HUES6 (cell line): Measurements from ENCODE around the gene CDADC1.
"Not testable (repeated sequence)": the region's sequence is repeated elsewhere in the genome, so short reads cannot be mapped to it uniquely, and the experiment has no call there.

Experiments used
- H3K27ac ChIP-seq: 2 replicates; pipeline ENCODE4 v1.7.0; 2013; ENCODE audit warnings: low read depth, mild to moderate bottlenecking, low read length, inconsistent platforms
- H3K27me3 ChIP-seq: 2 replicates; pipeline ENCODE4 v1.6.1; 2013; ENCODE audit warnings: low read length; ENCODE audit not compliant: control insufficient read depth, insufficient read depth
- H3K36me3 ChIP-seq: 2 replicates; pipeline ENCODE4 v1.6.1; 2013; ENCODE audit warnings: low read length; ENCODE audit not compliant: control insufficient read depth, insufficient read depth
- H3K4me1 ChIP-seq: 2 replicates; pipeline ENCODE4 v1.6.1; 2013; ENCODE audit warnings: low read length; ENCODE audit not compliant: control insufficient read depth, insufficient read depth
- H3K4me3 ChIP-seq: 2 replicates; pipeline ENCODE4 v1.5.1; 2013; ENCODE audit warnings: low read depth, low read length
- H3K9ac ChIP-seq: one replicate; pipeline ENCODE4 v1.6.1; 2013; ENCODE audit warnings: mild to moderate bottlenecking, low read length
- H3K9me3 ChIP-seq: 2 replicates; pipeline ENCODE4 v1.6.1; 2013; ENCODE audit warnings: low read depth, low read length; ENCODE audit not compliant: control insufficient read depth, insufficient read depth

Gene CDADC1

DNA sequence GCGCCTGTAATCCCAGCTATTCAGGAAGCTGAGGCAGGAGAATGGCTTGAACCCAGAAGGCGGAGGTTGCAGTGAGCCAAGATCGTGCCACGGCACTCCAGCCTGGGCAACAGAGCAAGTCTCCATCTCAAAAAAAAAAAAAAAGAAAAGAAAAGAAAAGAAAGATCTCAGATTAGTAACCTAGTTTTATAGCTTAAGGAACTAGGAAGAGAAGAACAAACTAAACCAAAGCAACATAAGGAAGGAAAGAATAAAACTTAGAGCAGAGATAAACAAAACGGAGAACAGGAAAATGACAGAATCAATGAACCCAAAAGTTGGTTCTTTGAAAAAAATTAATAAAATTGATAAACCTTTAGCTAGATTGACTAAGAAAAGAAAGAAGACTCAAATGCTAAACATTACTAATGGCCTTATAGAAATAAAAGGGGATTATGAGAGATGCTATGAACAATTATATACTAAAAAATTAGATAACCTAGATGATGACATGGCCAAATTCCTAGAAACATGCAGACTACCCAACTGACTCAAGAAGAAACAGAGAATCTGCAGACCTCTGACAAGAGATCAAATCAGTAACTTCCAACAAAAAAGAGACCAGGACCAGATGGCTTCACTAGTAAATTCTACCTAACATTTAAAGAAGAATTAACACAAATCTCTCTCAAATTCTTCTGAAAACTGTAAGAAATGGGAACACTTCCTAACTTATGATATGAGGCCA is 68.2 kb downstream of the CDADC1 start:
- Histone ChIP-seq H3K4me1 (peaks cover 5% of the 10 kb centered on the region; the same call in 1 of the 2 replicates), H3K36me3 (no peaks in the 10 kb centered on the region), H3K27me3 (no peaks in the 10 kb centered on the region)

DNA sequence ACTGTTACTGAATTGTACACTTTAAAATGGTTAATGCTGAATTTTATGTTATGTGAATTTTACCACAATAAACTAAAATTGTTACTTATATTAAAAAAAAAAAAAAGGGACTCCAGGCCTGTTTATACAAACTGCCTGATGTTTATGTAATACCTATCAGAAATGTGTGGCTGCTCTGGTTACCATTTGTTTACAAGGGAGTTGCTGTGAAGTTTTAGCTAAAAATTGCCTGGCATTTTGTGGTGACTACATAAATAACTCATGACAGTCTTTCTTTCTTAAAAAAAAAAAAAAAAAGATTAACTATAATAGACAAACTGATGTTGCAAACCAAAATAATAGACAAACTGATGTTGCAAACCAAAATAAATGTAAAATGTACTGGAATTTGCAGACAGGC is 71.8 kb downstream of the CDADC1 start:
- Histone ChIP-seq H3K4me1 (no peaks in the 10 kb centered on the region), H3K27ac (no peak overlapping the region), H3K36me3 (no peaks in the 10 kb centered on the region), H3K27me3 (no peaks in the 10 kb centered on the region), H3K9me3 (no peaks in the 10 kb centered on the region), H3K4me3 (no peak overlapping the region), H3K9ac (no peak overlapping the region)

More for the DNA sequence above, 68.2 kb downstream of the CDADC1 start:
- H3K4me3 ChIP-seq = no peak overlapping the region
- H3K9ac ChIP-seq = no peak overlapping the region
- H3K9me3 ChIP-seq = no peaks in the 10 kb centered on the region
- no peak overlapping the region for H3K27ac ChIP-seq

DNA sequence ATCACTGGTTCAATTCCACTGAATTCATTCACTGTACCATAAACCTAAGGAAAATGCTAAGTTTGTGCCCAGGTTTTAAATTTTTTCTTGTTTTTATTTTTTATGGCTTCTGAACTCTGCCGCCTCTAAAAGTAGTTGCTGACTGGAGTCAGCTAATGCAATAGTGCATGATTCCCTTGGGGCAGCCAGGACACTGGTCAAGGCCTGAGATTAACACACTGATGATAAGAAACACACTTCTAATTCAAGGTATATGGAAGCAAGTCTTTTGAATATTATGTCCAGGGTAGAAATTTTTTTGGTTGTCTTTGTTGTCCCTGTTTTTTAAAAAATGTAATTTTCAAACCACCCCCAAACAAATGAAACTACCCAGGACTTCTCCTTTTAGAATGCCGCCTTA is 72.2 kb downstream of the CDADC1 start:
- Histone ChIP-seq H3K4me1 (no peaks in the 10 kb centered on the region), H3K9ac (no peak overlapping the region), H3K9me3 (no peaks in the 10 kb centered on the region), H3K27me3 (no peaks in the 10 kb centered on the region), H3K4me3 (no peak overlapping the region), H3K27ac (no peak overlapping the region), H3K36me3 (no peaks in the 10 kb centered on the region)

DNA sequence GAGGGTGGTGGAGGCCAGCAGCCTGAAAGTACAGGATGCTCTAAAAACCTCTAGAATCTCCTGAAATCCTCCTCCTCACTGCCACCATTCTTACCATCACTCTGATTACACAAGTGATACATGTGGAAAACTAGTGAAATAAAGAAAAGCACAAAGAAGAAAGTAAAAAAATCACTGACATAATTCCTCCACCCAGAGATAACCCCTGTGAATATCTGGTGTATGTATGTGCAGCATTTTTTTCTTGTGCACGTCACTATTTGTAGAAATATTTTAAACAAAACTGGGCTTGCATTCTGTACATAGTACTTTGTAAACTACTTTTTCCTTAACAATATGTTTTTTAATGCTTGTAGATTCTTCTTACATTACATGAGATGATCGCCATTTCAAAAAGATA is 73.2 kb downstream of the CDADC1 start:
- Histone ChIP-seq H3K27ac (no peak overlapping the region), H3K9ac (no peak overlapping the region)

DNA sequence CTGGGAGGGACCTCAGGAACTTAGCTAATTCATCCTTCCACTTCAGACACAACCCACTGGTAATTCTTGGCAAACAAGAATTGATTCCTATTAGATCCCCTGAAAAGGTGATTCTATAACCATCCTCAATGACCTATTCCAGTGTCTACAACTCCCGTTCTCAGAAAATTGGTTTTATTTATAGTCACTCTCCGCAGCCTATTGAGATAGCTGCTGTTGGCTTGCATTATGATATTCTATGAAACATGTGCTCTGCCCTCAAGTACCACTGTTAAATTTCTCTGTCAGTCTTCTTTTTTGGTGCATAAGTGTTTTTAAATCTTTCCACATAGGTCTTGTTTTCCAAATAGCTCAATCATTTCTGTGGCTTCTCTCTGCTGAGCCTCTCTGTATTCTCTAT is 75.0 kb downstream of the CDADC1 start:
- no peak overlapping the region for H3K4me3 ChIP-seq
- H3K4me1 ChIP-seq = no peaks in the 10 kb centered on the region
- H3K9me3 ChIP-seq = no peaks in the 10 kb centered on the region
- H3K9ac ChIP-seq = no peak overlapping the region
- no peak overlapping the region for H3K27ac ChIP-seq
- H3K36me3 ChIP-seq = no peaks in the 10 kb centered on the region
- H3K27me3 ChIP-seq = no peaks in the 10 kb centered on the region

More for the DNA sequence above, 73.2 kb downstream of the CDADC1 start:
- Histone ChIP-seq H3K4me1 (no peaks in the 10 kb centered on the region), H3K27me3 (no peaks in the 10 kb centered on the region), H3K36me3 (no peaks in the 10 kb centered on the region), H3K9me3 (no peaks in the 10 kb centered on the region), H3K4me3 (no peak overlapping the region)

DNA sequence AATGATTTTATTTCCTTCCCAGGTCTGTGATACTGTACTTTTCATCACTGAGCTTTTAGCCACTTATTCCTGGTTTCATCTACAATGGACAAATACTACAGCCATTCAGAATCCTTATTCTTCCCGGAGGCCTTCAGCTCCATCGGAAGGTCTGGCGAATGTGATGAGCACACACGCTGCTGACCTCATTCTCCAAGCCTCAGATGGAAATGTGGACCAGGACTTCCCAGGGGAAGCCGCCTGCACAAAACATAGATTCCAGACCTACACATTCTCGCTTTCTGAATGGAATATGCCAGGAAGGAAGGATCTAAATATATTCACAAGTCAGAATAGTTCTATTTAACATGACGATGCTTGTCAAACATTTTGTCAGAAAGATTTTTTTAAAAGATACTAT is 75.6 kb downstream of the CDADC1 start:
- H3K27ac ChIP-seq = no peak overlapping the region
- H3K27me3 ChIP-seq = no peaks in the 10 kb centered on the region

DNA sequence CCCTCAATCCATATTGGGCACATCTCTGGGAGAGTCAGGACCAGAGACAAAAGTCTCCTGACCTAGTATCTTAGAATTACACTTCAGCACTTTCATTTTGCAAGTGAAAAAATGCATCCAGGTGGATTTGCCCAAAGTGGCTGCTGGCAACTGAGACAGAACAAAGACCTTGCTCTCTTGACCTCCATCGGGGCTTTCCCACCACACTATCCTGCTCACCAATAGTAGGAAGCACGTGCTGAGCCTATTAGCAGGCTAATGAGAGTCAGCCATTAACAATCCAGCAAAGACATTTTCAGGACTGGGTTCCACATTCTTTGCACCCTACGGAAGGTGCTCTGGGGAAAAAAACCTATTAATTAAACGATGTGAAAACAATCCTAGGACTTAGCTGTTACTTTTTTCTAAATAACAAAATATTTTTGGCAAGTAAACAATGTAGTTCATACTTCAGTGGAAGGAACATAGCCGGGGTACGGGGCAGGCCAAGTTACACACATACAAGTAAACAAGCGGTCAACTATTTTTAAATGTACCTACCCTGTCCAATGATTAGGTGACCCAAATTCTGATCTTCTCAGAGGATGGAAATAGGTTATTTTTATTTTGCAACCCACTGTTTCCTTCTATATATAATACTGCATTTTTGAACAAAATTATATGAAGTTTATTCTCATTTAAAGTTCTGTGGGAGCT is 78.6 kb downstream of the CDADC1 start:
- no peak overlapping the region for H3K27ac ChIP-seq
- H3K4me1 ChIP-seq = no peaks in the 10 kb centered on the region
- no peak overlapping the region for H3K4me3 ChIP-seq
- no peak overlapping the region for H3K9ac ChIP-seq
- no peaks in the 10 kb centered on the region for H3K36me3 ChIP-seq
- H3K9me3 ChIP-seq = no peaks in the 10 kb centered on the region
- H3K27me3 ChIP-seq = no peaks in the 10 kb centered on the region

More for the DNA sequence above, 75.6 kb downstream of the CDADC1 start:
- no peak overlapping the region for H3K4me3 ChIP-seq
- H3K9me3 ChIP-seq = no peaks in the 10 kb centered on the region
- no peaks in the 10 kb centered on the region for H3K4me1 ChIP-seq
- no peak overlapping the region for H3K9ac ChIP-seq
- no peaks in the 10 kb centered on the region for H3K36me3 ChIP-seq

DNA sequence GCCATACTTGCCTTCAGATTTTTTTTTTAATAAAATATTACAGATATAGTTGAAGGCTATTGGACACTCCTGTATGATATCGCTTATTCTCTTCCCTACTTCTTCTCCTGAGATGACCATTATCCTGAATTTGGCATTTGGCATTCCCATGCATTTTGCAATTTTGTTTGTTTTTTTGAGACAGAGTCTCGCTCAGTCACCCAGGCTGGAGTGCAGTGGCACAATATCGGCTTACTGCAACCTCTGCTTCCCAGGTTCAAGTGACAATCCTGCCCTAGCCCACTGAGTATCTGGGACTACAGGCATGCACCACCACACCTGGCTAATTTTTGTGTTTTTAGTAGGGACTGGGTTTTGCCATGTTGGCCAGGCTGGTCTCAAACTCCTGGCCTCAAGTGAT is 79.4 kb downstream of the CDADC1 start:
- not testable (repeated sequence) for H3K4me3 ChIP-seq, H3K9me3 ChIP-seq, H3K4me1 ChIP-seq, H3K9ac ChIP-seq, H3K27ac ChIP-seq, H3K36me3 ChIP-seq, H3K27me3 ChIP-seq

DNA sequence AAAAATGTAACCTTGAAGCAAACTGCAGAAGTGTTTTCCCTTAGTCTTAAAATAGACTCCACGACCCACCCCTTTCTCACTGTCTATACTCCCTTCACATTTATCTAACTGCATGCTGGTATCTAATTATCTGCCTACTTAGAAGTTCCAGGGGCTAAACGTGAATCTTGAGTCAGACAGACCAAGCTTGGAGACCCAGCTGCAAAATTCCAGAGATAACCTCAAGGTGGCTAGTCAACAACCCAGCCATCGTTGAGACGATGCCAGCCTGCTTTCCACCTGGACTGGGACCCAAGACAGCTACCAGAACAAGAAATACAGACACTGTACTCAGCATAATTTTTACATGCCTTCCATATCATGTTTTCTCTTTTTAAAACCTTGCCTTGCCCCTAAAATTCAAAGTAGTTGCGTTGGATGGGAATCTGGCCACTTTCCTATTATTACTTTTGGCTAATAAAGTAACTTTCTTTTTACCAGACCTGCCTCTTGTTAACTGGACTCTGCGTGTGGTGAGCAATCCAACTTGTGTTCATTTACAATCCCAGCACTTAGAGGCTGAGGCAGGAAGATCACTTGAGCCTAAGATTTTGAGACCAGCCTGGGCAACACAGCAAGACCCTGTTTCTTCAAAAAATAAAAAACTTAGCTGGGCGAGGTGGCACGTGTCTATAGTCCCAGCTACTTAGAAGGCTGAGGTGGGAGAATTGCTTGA is 82.3 kb downstream of the CDADC1 start:
- no peaks in the 10 kb centered on the region for H3K36me3 ChIP-seq
- H3K9me3 ChIP-seq = no peaks in the 10 kb centered on the region
- no peaks in the 10 kb centered on the region for H3K4me1 ChIP-seq
- H3K27me3 ChIP-seq = no peaks in the 10 kb centered on the region
- H3K27ac ChIP-seq = no peak overlapping the region
- no peak overlapping the region for H3K4me3 ChIP-seq
- no peak overlapping the region for H3K9ac ChIP-seq

DNA sequence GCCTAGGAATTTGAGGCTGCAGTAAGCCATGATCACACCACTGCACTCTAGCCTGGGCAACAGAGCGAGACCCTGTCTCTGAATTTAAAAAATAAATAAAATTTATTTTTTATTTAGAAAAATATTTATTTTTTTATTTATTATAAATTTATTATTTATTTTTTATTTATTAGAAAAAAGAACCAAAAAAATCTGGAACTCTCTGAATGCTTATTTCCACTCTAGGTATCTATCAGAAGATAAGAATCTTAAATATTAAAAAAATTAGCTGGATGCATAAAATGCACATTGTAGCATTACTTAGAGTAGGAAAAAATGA is 82.8 kb downstream of the CDADC1 start:
- no peak overlapping the region for H3K27ac ChIP-seq
- H3K9me3 ChIP-seq = no peaks in the 10 kb centered on the region
- H3K4me1 ChIP-seq = no peaks in the 10 kb centered on the region
- no peaks in the 10 kb centered on the region for H3K36me3 ChIP-seq
- no peak overlapping the region for H3K4me3 ChIP-seq
- H3K27me3 ChIP-seq = no peaks in the 10 kb centered on the region
- no peak overlapping the region for H3K9ac ChIP-seq

DNA sequence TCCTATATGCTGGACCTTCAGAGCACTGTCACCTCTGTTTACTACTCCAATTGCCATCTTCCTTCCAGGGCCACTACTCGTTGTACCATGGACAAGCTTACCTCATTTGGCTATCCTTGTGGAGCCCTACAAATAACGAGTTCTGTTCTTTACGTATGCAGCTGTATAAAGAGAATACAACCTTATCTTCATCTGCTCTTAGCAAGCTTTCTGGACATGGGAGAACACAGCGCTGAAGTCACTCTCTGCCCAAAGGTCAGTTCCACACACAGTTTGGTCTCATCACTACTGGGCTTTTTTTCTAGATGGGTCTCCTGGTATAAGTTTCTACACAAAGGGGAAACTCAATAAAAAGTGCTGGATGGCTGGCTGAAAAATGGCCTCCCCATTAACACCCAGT is 88.9 kb downstream of the CDADC1 start:
- Histone ChIP-seq H3K4me3 (no peak overlapping the region), H3K27ac (no peak overlapping the region), H3K36me3 (no peaks in the 10 kb centered on the region), H3K27me3 (no peaks in the 10 kb centered on the region), H3K4me1 (no peaks in the 10 kb centered on the region), H3K9me3 (no peaks in the 10 kb centered on the region), H3K9ac (no peak overlapping the region)
